NOMO-1 (cell line): ENCODE measurements around the gene ACOX3.
"Not testable (repeated sequence)": the region's sequence is repeated elsewhere in the genome, so short reads cannot be mapped to it uniquely, and the experiment has no call there.

ENCODE experiments used
- DNase-seq, 2 experiments: peaks; one replicate each; lab custom pipeline; 2025; ENCODE audit not compliant: unreplicated experiment in 2 of 2; lab: John Stamatoyannopoulos, UW

Gene ACOX3

DNA sequence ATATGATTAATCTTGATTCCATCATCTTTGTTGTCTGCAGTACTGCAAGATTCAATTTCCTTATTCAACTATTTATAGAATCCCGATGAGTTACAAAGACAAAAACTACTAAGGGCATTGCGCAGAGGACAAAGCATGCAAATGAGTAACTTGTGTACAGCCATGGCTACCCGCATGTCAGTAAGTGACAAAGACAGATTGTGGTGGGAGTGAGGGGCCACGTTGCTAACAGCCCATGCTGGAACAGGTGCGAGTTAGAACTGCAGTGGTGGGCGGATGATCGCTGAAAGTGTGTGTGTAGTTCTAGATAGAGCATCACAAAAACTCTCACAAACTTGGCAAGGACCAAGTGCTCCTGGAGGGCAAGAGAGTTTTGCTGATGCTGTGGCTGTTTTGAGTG is 49.5 kb downstream of the ACOX3 start:
- no peak for DNase-seq

- no peak for DNase-seq
Observed at GRCh38 chr4:8390577-8390976, 49.9 kb downstream of the ACOX3 start.

DNA sequence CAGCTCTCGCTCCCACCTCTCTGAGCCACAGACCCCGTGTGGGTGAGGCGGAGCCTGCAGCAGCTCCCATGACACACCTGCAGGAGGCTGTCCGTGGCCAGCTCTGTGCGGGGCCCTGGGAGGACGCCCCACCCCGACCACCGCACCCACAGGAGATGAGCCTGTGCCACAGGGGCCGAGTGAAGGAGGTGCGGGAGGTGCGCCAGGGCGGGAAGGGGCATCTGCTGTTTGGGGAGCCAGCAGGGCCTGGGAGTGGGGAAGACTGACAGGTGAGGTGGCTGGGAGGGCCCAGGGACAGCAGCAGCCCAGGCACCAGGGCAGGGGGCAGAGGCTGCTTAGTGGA is 52.0 kb downstream of the ACOX3 start:
- DNase-seq, result no peak

DNA sequence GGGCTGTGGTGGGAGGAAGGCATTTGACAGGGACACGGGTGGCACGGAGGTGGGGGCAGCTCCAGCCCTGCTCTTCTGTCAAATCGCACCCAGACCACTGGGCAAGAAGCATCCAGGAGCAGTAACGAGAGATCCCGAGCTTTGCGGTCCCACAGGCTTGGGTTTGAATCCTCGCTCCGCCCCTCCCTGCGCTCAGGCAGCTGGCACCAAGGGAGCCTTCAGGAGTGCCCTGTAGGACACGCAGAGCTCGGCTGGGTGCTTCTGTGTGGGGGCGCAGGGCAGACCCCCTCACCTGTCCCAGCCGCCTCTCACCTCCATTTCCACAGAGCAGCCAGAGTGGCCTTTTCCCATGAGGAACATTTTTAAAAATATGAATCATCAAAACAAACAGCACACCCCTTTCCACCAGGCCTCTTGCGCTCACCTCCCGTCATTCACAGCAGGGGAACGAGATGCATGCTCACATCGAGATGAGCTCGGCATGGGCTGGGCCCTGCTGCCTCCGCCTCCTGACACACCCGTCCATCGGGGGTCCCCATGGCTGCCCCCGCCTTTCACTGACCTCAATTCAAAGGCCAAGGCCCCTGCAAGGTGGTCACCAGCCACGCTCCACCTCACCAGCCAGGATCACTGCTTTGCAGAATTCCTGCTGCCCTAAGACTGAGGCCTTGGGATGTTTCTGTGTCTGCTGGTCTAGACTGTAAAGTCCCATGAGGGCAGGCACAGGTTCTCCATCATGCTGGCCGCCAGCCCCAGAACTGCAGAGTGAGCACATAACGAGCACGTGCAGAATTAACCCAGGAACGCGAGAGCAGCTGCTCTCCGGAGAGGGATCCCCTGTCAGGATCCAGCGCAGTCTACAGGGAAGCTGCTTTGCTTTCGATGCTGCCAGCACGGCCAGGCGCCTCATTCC is 52.7 kb downstream of the ACOX3 start:
- DNase-seq, result no peak

DNA sequence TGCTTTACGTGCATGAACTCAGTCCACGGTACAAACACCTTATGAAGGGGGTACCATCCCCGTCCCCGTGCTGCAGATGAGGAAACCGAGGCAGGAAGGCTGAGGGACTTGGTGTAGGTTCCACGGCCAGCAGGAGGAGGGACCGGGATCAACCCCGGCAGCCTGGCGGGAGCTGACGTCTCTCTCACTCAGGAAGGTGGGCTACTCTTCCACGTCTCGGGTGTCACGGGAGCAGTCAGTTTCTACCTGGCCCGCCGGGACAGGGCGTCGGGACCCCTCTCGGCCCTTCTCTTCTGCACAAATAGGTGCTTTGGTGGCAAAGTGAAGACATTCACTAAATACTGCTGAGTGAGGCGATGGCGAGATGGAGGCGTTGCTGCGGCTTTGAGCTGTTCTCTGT is 53.3 kb downstream of the ACOX3 start:
- DNase-seq, result no peak

DNA sequence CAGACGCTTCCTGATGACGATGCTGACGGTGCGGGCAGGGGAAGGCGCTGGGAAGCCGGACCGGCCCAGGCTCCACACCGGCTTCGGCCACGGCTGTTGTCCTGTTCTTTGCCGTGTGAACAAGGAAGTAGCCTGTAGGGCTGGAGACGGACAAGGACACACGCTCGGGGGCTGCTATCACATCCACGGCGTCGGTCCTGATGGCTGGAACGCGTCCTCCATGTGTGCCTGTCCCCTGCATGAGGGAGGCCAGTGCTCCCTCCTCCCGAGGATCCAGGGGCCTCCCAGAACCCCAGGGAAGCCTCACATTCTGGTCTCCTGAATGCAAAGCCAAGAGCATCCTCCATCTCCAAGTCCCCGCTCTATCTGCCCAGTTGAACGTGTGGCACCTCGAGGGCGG is 53.8 kb downstream of the ACOX3 start:
- DNase-seq, result no peak

DNA sequence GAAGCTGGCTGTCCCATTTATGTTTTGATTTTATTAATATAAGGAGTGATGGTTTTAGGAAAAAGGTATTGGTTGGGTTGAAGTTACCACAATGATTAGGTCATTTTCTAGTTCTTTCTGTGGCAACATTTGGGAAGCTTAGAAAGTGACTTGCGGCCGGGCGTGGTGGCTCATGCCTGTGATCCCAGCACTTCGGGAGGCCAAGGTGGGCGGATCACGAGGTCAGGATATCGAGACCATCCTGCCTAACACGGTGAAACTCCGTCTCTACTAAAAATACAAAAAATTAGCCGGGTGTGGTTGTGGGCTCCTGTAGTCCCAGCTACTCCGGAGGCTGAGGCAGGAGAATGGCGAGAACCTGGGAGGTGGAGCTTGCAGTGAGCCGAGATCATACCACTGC is 54.4 kb downstream of the ACOX3 start:
- DNase-seq, result not testable (repeated sequence)

DNA sequence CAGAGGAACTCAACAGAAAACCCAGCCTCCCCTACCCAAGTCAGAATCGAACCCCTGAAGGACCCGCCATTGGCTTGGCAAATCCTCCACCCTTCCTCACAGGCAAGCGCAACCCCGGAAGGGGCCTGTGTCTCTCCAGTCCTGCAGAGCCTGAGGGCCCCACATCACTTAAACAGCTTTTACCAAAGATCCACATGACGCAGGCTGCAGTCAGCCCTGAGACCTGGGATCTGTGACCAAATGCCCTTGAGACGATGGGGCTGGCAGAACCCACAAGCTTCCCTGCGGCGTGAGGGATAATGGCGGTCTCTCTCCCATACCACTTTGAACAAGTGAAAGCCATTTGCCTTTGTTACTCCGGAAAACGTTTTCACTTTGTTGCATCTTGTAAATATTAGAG is 54.9 kb downstream of the ACOX3 start:
- no peak for DNase-seq

DNA sequence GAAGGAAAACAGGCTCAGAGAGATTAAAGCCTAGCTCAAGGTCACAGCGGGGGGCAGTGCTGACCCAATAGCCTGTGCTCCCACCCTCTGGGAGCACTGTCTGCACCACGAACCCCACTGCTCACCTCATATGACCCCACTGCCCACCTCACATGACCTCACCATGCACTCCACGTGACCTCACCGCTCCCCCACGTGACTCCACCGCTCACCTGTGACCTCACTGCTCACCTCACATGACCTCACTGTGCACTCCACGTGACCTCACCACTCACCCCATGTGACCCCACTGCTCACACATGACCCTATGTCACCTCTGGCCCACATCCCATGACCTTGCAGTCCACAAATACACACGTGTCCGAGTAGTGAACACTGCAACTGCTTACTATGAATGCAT is 55.4 kb downstream of the ACOX3 start:
- DNase-seq, result no peak

DNA sequence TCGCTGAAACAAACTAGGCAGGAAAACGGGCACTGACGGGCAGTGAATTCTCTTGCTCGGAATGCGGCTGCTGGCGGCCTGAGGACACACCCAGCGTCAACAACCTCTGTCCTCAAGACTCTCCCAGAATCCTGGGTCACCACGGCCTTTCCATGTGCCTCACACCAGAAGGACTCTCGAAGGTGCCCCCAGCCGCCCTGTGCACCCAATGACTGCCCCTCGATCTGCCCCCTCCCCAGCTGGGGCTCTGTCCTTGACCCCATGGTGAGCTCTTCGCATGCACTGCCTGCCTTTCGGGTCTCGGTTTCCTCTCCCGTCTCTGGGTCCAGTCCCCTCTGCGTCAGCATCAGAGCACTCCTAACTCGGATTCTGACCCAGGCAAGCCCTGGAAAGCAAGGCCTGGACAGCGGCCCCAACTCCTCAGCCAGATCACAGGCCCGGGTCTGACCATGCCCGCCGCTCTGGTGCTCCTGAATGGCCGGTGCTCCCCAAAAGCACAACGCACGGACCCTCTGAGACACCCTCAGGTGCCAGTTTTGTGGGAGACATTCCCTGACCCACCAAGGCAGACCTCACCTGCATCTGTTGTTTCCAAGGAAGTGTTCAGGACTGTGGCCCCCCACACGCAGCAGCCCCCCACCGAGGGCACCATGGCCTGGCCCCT is 56.0 kb downstream of the ACOX3 start:
- no peak for DNase-seq

GRCh38 chr4:8383451-8384160 is 56.9 kb downstream of the ACOX3 start:
- no peak for DNase-seq

GRCh38 chr4:8383016-8383415 is 57.5 kb downstream of the ACOX3 start:
- DNase-seq, result no peak

GRCh38 chr4:8381814-8382581 is 58.5 kb downstream of the ACOX3 start:
- DNase-seq, result no peak

GRCh38 chr4:8380511-8381415 is 59.8 kb downstream of the ACOX3 start:
- no peak for DNase-seq

GRCh38 chr4:8379771-8380170 is 60.8 kb downstream of the ACOX3 start:
- DNase-seq, result no peak

GRCh38 chr4:8379281-8379680 is 61.2 kb downstream of the ACOX3 start:
- DNase-seq, result no peak

DNA sequence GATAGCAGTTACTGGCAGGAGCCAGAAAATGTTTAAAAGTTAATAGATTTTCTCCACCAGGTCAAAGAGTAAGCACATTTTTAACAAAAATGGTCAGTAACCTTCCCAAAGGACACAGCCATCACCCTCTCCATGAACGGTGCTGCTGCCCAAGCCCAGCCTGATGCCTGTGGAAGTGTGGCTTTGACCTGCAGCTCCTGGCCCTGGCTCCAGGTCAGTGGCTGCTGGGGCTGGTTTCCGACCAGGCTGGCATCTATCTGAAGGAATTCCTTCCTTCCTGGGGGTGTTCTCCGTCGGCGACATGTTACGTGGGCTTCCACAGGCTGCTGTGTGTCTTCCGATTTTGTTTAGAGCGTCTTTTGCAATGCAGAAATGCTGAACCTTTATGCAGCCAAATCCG is 61.7 kb downstream of the ACOX3 start:
- DNase-seq, result no peak

DNA sequence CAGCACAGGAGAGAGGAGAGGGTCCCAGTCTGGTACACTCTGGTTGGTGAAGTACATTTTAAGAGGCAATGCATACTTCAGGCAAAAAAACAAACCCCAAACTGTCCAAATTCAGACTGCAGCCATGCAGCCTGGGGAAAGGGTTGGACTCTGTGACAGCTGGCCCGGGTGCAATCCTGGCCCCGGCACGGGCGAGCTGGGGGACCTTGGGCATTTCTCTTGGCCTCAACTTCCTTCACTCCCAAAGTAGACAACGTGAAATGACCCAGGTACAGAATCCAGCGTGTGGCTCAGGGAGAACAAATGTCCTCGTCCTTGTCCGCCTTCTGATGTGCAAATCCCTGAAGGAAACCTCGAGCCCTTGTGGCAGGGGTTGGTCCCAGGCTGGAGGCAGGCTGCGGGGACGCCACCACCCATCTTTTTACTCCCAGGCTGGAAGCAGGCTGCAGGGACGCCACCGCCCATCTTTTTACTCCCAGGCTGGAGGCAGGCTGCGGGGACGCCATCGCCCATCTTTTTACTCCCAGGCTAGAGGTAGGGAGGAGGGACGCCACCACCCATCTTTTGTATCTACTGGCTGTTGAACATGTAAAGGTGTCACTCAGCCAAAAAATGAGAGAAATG is 62.3 kb downstream of the ACOX3 start:
- DNase-seq, result no peak
